ENCODE data around the gene ZNF331. TPM values are rescaled to one million over a fixed set of nuclear protein-coding genes. Genes with fewer than 3 reads are reported as not detected.
"Not testable (repeated sequence)": the region's sequence is repeated elsewhere in the genome, so short reads cannot be mapped to it uniquely, and the experiment has no call there.

The ZNF331 gene
- 177 TPM for total RNA-seq

- H3K9me3 ChIP-seq (ENCODE audit: low read depth, low read length): no peaks in the 10 kb centered on the region
- H3K27me3 ChIP-seq (ENCODE audit: insufficient read depth, low read length): no peaks in the 10 kb centered on the region
- peak within 1 kb of the TSS; percentile 61 for H3K4me3 ChIP-seq (ENCODE audit: low read length)
- peaks cover 11% of the 10 kb centered on the region for H3K4me1 ChIP-seq (ENCODE audit: insufficient read depth, low read length)
Measured at GRCh38 chr19:53537521-53538377, at the start of gene ZNF331. Gene ZNF331, plus strand, starts transcription at chr19:53538145. Its CDS starts 31,232 bp downstream, at chr19:53569377.

- no peak overlapping the region for H3K4me3 ChIP-seq (ENCODE audit: low read length)
- H3K27me3 ChIP-seq (ENCODE audit: insufficient read depth, low read length): no peaks in the 10 kb centered on the region
- no peaks in the 10 kb centered on the region for H3K4me1 ChIP-seq (ENCODE audit: insufficient read depth, low read length)
- H3K9me3 ChIP-seq (ENCODE audit: low read depth, low read length): peaks cover 63% of the 10 kb centered on the region
Measured at GRCh38 chr19:53492153-53492552, 45.8 kb upstream of the ZNF331 start.

GRCh38 chr19:53497311-53498023 is 40.5 kb upstream of the ZNF331 start:
- H3K9me3 ChIP-seq (ENCODE audit: low read depth, low read length): peaks cover 32% of the 10 kb centered on the region
- not testable (repeated sequence) for H3K27me3 ChIP-seq (ENCODE audit: insufficient read depth, low read length); H3K4me1 ChIP-seq (ENCODE audit: insufficient read depth, low read length); H3K4me3 ChIP-seq (ENCODE audit: low read length)

GRCh38 chr19:53498024-53498395 is 39.9 kb upstream of the ZNF331 start:
- not testable (repeated sequence) for H3K4me1 ChIP-seq (ENCODE audit: insufficient read depth, low read length); H3K4me3 ChIP-seq (ENCODE audit: low read length); H3K27me3 ChIP-seq (ENCODE audit: insufficient read depth, low read length)
- H3K9me3 ChIP-seq (ENCODE audit: low read depth, low read length): peaks cover 27% of the 10 kb centered on the region

- H3K9me3 ChIP-seq (ENCODE audit: low read depth, low read length); H3K27me3 ChIP-seq (ENCODE audit: insufficient read depth, low read length); H3K4me1 ChIP-seq (ENCODE audit: insufficient read depth, low read length); H3K4me3 ChIP-seq (ENCODE audit: low read length): not testable (repeated sequence)
Measured at GRCh38 chr19:53503151-53503550, 34.8 kb upstream of the ZNF331 start.

- not testable (repeated sequence) for H3K27me3 ChIP-seq (ENCODE audit: insufficient read depth, low read length); H3K9me3 ChIP-seq (ENCODE audit: low read depth, low read length); H3K4me1 ChIP-seq (ENCODE audit: insufficient read depth, low read length); H3K4me3 ChIP-seq (ENCODE audit: low read length)
Measured at GRCh38 chr19:53503671-53504364, 34.1 kb upstream of the ZNF331 start.

- H3K9me3 ChIP-seq (ENCODE audit: low read depth, low read length); H3K27me3 ChIP-seq (ENCODE audit: insufficient read depth, low read length); H3K4me1 ChIP-seq (ENCODE audit: insufficient read depth, low read length); H3K4me3 ChIP-seq (ENCODE audit: low read length): not testable (repeated sequence)
Measured at GRCh38 chr19:53504365-53504703, 33.6 kb upstream of the ZNF331 start.

GRCh38 chr19:53504885-53505284 is 33.1 kb upstream of the ZNF331 start:
- no peaks in the 10 kb centered on the region for H3K9me3 ChIP-seq (ENCODE audit: low read depth, low read length)
- peaks cover 6% of the 10 kb centered on the region for H3K27me3 ChIP-seq (ENCODE audit: insufficient read depth, low read length)
- H3K4me3 ChIP-seq (ENCODE audit: low read length): no peak overlapping the region
- H3K4me1 ChIP-seq (ENCODE audit: insufficient read depth, low read length): no peaks in the 10 kb centered on the region

- Histone ChIP-seq H3K27me3 (ENCODE audit: insufficient read depth, low read length) (peaks cover 6% of the 10 kb centered on the region), H3K4me3 (ENCODE audit: low read length) (no peak overlapping the region), H3K4me1 (ENCODE audit: insufficient read depth, low read length) (no peaks in the 10 kb centered on the region), H3K9me3 (ENCODE audit: low read depth, low read length) (no peaks in the 10 kb centered on the region)
Measured at GRCh38 chr19:53506728-53507127, 31.2 kb upstream of the ZNF331 start.

GRCh38 chr19:53507523-53508442 is 30.2 kb upstream of the ZNF331 start:
- Histone ChIP-seq H3K9me3 (ENCODE audit: low read depth, low read length) (no peaks in the 10 kb centered on the region), H3K27me3 (ENCODE audit: insufficient read depth, low read length) (peaks cover 6% of the 10 kb centered on the region), H3K4me1 (ENCODE audit: insufficient read depth, low read length) (no peaks in the 10 kb centered on the region), H3K4me3 (ENCODE audit: low read length) (no peak overlapping the region)

- no peaks in the 10 kb centered on the region for H3K9me3 ChIP-seq (ENCODE audit: low read depth, low read length)
- H3K27me3 ChIP-seq (ENCODE audit: insufficient read depth, low read length): peaks cover 6% of the 10 kb centered on the region
- no peaks in the 10 kb centered on the region for H3K4me1 ChIP-seq (ENCODE audit: insufficient read depth, low read length)
- H3K4me3 ChIP-seq (ENCODE audit: low read length): no peak overlapping the region
Measured at GRCh38 chr19:53509443-53509842, 28.5 kb upstream of the ZNF331 start.

GRCh38 chr19:53509845-53510244 is 28.1 kb upstream of the ZNF331 start:
- Histone ChIP-seq H3K27me3 (ENCODE audit: insufficient read depth, low read length) (peaks cover 4% of the 10 kb centered on the region), H3K4me3 (ENCODE audit: low read length) (no peak overlapping the region), H3K4me1 (ENCODE audit: insufficient read depth, low read length) (no peaks in the 10 kb centered on the region), H3K9me3 (ENCODE audit: low read depth, low read length) (no peaks in the 10 kb centered on the region)

GRCh38 chr19:53511357-53511756 is 26.6 kb upstream of the ZNF331 start:
- H3K4me3 ChIP-seq (ENCODE audit: low read length): no peak overlapping the region
- no peaks in the 10 kb centered on the region for H3K27me3 ChIP-seq (ENCODE audit: insufficient read depth, low read length)
- no peaks in the 10 kb centered on the region for H3K9me3 ChIP-seq (ENCODE audit: low read depth, low read length)
- no peaks in the 10 kb centered on the region for H3K4me1 ChIP-seq (ENCODE audit: insufficient read depth, low read length)

- Histone ChIP-seq H3K4me1 (ENCODE audit: insufficient read depth, low read length) (no peaks in the 10 kb centered on the region), H3K9me3 (ENCODE audit: low read depth, low read length) (no peaks in the 10 kb centered on the region), H3K27me3 (ENCODE audit: insufficient read depth, low read length) (no peaks in the 10 kb centered on the region), H3K4me3 (ENCODE audit: low read length) (no peak overlapping the region)
Measured at GRCh38 chr19:53511933-53512374, 26.0 kb upstream of the ZNF331 start.
